OCI-LY3 (cell line): ENCODE measurements around the gene CDH23.

ENCODE experiments used
- H2AFZ ChIP-seq: fragments of 200-600, 300-600 bp; shearing (Covaris generic); 2 replicates; pipeline ENCODE4 v1.6.0; 2014; ENCODE audit warnings: antibody characterized with exemption, low read depth, low read length
- H3K27ac ChIP-seq: fragments of 200-600, 300-600 bp; sonication (generic); 2 replicates; pipeline ENCODE4 v1.5.1; 2014; ENCODE audit warnings: mild to moderate bottlenecking, low read length, moderate library complexity, mixed read lengths
- H3K27me3 ChIP-seq: fragments of 200-600, 300-600 bp; sonication (generic); 2 replicates; pipeline ENCODE4 v1.6.1; 2014; ENCODE audit warnings: low read depth, low read length, mixed read lengths
- H3K36me3 ChIP-seq: fragments of 200-600, 300-600 bp; sonication (generic); replicated peaks from 2 replicates; pipeline ENCODE3; 2014; ENCODE audit warnings: low read depth, low read length, mixed read lengths
- H3K4me1 ChIP-seq: fragments of 300-600, 200-600 bp; sonication (generic); 2 replicates; pipeline ENCODE4 v1.6.1; 2014; ENCODE audit warnings: low read length, mixed read lengths
- H3K4me2 ChIP-seq: fragments of 200-600, 300-600 bp; sonication (generic); 2 replicates; pipeline ENCODE4 v1.6.1; 2014; ENCODE audit warnings: low read length, mixed read lengths
- H3K4me3 ChIP-seq: fragments of 300-600, 200-600 bp; sonication (generic); 2 replicates; pipeline ENCODE4 v1.5.1; 2014; ENCODE audit warnings: antibody characterized with exemption, mild to moderate bottlenecking, low read length, moderate library complexity
- H3K79me2 ChIP-seq: fragments of 300-600, 200-600 bp; shearing (Covaris generic); 2 replicates; pipeline ENCODE4 v1.6.1; 2014; ENCODE audit warnings: mild to moderate bottlenecking, low read length, mixed read lengths
- H3K9ac ChIP-seq: fragments of 300-600, 200-600 bp; shearing (Covaris generic); 2 replicates; pipeline ENCODE4 v1.6.0; 2014; ENCODE audit warnings: mild to moderate bottlenecking, low read length, moderate library complexity
- H3K9me3 ChIP-seq: fragments of 200-600, 300-600 bp; shearing (Covaris generic); 2 replicates; pipeline ENCODE4 v1.6.1; 2014; ENCODE audit warnings: low read length, mixed read lengths; ENCODE audit not compliant: insufficient read depth
- H4K20me1 ChIP-seq: fragments of 200-600, 300-600 bp; sonication (generic); 2 replicates; pipeline ENCODE4 v1.6.1; 2016; ENCODE audit warnings: low read length, mixed read lengths; ENCODE audit not compliant: insufficient read depth
- EZH2phosphoT487 ChIP-seq: fragments of 200-600 bp; shearing (Covaris generic); IDR thresholded peaks from 2 replicates; pipeline ENCODE4 v1.6.1; 2018; ENCODE audit warnings: antibody characterized with exemption, mixed run types, low read depth
- TF ChIP-seq, protein P1 (sequence below): fragments of 200-600, 300-600 bp; sonication (generic); IDR thresholded peaks from 2 replicates; pipeline ENCODE4 v1.5.1; 2014; ENCODE audit warnings: antibody characterized with exemption, low read length, low read depth

Gene CDH23

DNA sequence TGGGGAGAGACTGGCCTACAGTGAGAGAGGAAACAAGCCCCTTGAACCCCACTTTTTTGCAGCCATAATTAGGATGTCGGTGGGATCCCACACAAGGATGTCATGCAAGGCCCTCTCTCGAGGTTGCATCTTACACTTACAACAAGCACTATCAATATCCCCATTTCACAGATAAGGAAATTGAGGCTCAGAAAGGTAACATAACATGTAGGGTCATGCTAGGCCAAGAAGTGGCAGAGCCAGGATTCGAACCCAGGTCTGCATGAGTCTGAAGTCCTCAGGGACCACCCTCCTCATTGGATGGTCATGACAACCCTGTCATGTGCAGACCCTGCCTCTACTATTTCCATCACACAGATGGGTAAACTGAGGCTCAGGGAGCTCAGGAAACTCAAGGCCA is 199.4 kb downstream of the CDH23 start:
- Histone ChIP-seq H3K9me3 (no peaks in the 10 kb centered on the region), H3K4me1 (peaks cover 9% of the 10 kb centered on the region)

DNA sequence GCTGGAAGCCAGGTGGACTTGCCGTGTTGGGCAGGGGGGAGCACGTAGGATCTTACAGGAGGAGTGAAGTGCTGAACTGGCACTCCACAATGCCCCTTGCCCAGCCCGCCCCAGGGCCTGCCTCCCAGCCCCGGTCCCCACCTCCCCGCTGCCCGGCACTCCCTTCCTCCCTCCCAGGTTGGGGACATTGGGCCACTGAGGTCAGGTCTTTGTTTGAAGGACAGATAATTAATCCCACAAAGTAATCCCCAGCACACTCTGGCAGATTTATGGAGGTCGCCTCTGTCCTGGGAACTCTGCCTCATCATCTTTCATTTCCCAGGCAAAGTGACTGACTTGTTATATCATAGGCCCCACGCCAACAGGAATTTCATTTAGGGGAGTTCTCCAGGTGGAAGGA is 200.0 kb downstream of the CDH23 start:
- Histone ChIP-seq H3K4me3 (no peak overlapping the region), H3K4me2 (no peak overlapping the region), H2AFZ (no peak overlapping the region), H4K20me1 (no peaks in the 10 kb centered on the region), H3K9me3 (no peaks in the 10 kb centered on the region), H3K79me2 (no peaks in the 10 kb centered on the region), H3K27me3 (no peaks in the 10 kb centered on the region), H3K27ac (no peak overlapping the region), H3K4me1 (peaks cover 9% of the 10 kb centered on the region), H3K9ac (no peak overlapping the region), H3K36me3 (no peaks in the 10 kb centered on the region)
- no peak for TF ChIP-seq EZH2phosphoT487
- TF ChIP-seq, protein P1, sequence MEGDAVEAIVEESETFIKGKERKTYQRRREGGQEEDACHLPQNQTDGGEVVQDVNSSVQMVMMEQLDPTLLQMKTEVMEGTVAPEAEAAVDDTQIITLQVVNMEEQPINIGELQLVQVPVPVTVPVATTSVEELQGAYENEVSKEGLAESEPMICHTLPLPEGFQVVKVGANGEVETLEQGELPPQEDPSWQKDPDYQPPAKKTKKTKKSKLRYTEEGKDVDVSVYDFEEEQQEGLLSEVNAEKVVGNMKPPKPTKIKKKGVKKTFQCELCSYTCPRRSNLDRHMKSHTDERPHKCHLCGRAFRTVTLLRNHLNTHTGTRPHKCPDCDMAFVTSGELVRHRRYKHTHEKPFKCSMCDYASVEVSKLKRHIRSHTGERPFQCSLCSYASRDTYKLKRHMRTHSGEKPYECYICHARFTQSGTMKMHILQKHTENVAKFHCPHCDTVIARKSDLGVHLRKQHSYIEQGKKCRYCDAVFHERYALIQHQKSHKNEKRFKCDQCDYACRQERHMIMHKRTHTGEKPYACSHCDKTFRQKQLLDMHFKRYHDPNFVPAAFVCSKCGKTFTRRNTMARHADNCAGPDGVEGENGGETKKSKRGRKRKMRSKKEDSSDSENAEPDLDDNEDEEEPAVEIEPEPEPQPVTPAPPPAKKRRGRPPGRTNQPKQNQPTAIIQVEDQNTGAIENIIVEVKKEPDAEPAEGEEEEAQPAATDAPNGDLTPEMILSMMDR: no peak

More for the DNA sequence above, 199.4 kb downstream of the CDH23 start:
- H4K20me1 ChIP-seq: no peaks in the 10 kb centered on the region
- H3K27ac ChIP-seq: no peak overlapping the region
- H2AFZ ChIP-seq: no peak overlapping the region
- TF ChIP-seq, protein P1: no peak
- no peak for TF ChIP-seq EZH2phosphoT487
- H3K27me3 ChIP-seq: no peaks in the 10 kb centered on the region
- no peaks in the 10 kb centered on the region for H3K79me2 ChIP-seq
- no peak overlapping the region for H3K4me2 ChIP-seq
- H3K36me3 ChIP-seq: no peaks in the 10 kb centered on the region
- no peak overlapping the region for H3K4me3 ChIP-seq
- H3K9ac ChIP-seq: no peak overlapping the region

GRCh38 chr10:71597821-71598498 is 201.2 kb downstream of the CDH23 start:
- no peaks in the 10 kb centered on the region for H3K36me3 ChIP-seq
- peaks cover 9% of the 10 kb centered on the region for H3K4me1 ChIP-seq
- TF ChIP-seq, protein P1: peak; percentile 22; the same call in 1 of the 2 replicates
- no peak for TF ChIP-seq EZH2phosphoT487
- peak overlapping the region; percentile 73; the same call in 1 of the 2 replicates for H2AFZ ChIP-seq
- no peak overlapping the region for H3K4me3 ChIP-seq
- no peaks in the 10 kb centered on the region for H3K79me2 ChIP-seq
- H3K4me2 ChIP-seq: peak overlapping the region; percentile 37; the same call in 1 of the 2 replicates
- no peaks in the 10 kb centered on the region for H3K27me3 ChIP-seq
- no peak overlapping the region for H3K9ac ChIP-seq
- no peaks in the 10 kb centered on the region for H4K20me1 ChIP-seq
- no peaks in the 10 kb centered on the region for H3K9me3 ChIP-seq
- no peak overlapping the region for H3K27ac ChIP-seq

DNA sequence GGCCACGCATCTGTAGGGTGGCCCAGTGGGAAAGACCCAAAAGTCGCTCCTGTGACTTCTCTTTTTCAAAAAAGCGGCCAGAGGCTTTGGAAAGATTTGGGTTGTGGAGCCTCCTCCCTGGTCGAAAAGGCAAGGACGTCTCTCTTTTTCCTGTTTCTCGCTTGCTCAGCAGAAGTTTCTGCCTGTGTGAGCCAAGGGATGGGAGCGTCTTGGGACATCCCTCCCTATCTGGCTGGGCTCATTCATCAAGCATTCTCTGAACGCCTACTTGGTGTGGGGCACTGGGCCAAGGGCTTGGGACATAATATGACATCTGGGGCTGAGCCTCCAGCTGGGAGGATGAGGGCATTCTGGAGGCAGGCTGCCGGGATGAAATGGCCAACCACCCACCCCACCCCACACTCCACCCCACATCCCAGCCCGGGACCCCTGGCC is 201.9 kb downstream of the CDH23 start:
- H2AFZ ChIP-seq: peak overlapping the region; percentile 73; the same call in 1 of the 2 replicates
- H3K4me3 ChIP-seq: no peak overlapping the region
- H3K27me3 ChIP-seq: no peaks in the 10 kb centered on the region
- no peaks in the 10 kb centered on the region for H4K20me1 ChIP-seq
- 0 out of 2 replicates have a peak overlapping the region, but pooled peaks have one; percentile 37 for H3K4me2 ChIP-seq
- H3K36me3 ChIP-seq: no peaks in the 10 kb centered on the region
- TF ChIP-seq, protein P1: no peak; the same call in 1 of the 2 replicates
- TF ChIP-seq EZH2phosphoT487: no peak
- H3K27ac ChIP-seq: no peak overlapping the region
- no peaks in the 10 kb centered on the region for H3K79me2 ChIP-seq
- H3K9me3 ChIP-seq: no peaks in the 10 kb centered on the region
- peaks cover 9% of the 10 kb centered on the region for H3K4me1 ChIP-seq
- H3K9ac ChIP-seq: no peak overlapping the region
